T-cell (primary cell): ENCODE measurements around the gene TIMM10B. TPM values are rescaled to one million over a fixed set of nuclear protein-coding genes. Genes with fewer than 3 reads are reported as not detected.

ENCODE experiments used
- ATAC-seq, 4 experiments: fragments of 200-7000 bp in 3 of 4; fragments of 150-1000 bp in 1 of 4; cut with Tn5 transposase; replicated peaks in 1 of 4; 1 replicate in 3 of 4; 2 replicates in 1 of 4; pipeline ENCODE4 v1.10.0; 2021; ENCODE audit warnings: moderate library complexity in 3 of 4, mild to moderate bottlenecking in 2 of 4, moderate number of reproducible peaks in 1 of 4
- CTCF ChIA-PET, 2 donors: fragments of 300-600 bp; sonication (Branson Sonifier 250); formaldehyde crosslinking; loops; one replicate each; lab custom pipeline; 2022; ENCODE audit warnings: antibody characterized with exemption in 2 of 2; lab: Charles Lee
- POLR2A ChIA-PET, 2 donors: fragments of 300-600 bp; sonication (Branson Sonifier 250); formaldehyde crosslinking; loops; one replicate each; lab custom pipeline; 2022; ENCODE audit warnings: antibody characterized with exemption in 2 of 2; lab: Charles Lee
- DNase-seq, 35 experiments: peaks; one replicate each; pipeline versions ENCODE4 v3.0.0 to v3.0.0-alpha.2; 2013 to 2023
- H3K27ac ChIP-seq: one replicate; pipeline ENCODE4 v1.5.1; 2013; ENCODE audit warnings: low read length
- H3K27me3 ChIP-seq, 2 experiments: replicated peaks in 1 of 2; 1 replicate in 1 of 2; 2 replicates in 1 of 2; pipeline versions ENCODE4 v1.6.1 to v1.7.0; 2013; ENCODE audit warnings: low read length in 1 of 2, mixed read lengths in 1 of 2; ENCODE audit not compliant: control insufficient read depth in 2 of 2, insufficient read depth in 2 of 2; ENCODE audit errors: extremely low read depth in 1 of 2
- H3K36me3 ChIP-seq, 2 donors: 1 replicate in 1 of 2; 2 replicates in 1 of 2; pipeline versions ENCODE4 v1.6.1 to v1.7.0; 2013; ENCODE audit warnings: low read length in 1 of 2; ENCODE audit not compliant: control insufficient read depth in 2 of 2, insufficient read depth in 1 of 2; ENCODE audit errors: extremely low read depth in 1 of 2
- H3K4me1 ChIP-seq, 2 experiments: 1 replicate in 1 of 2; 2 replicates in 1 of 2; pipeline versions ENCODE4 v1.6.1 to v1.7.0; 2013; ENCODE audit warnings: low read length in 2 of 2, mixed read lengths in 1 of 2; ENCODE audit not compliant: insufficient read depth in 2 of 2, control insufficient read depth in 1 of 2; ENCODE audit errors: extremely low read depth in 1 of 2
- H3K4me3 ChIP-seq, 2 donors: 1 replicate in 1 of 2; 2 replicates in 1 of 2; pipeline versions ENCODE4 v1.5.1 to v1.7.0; 2013; ENCODE audit warnings: mild to moderate bottlenecking in 2 of 2, low read length in 1 of 2, moderate library complexity in 1 of 2; ENCODE audit not compliant: control insufficient read depth in 1 of 2; ENCODE audit errors: extremely low read depth in 1 of 2
- H3K9me3 ChIP-seq: 2 replicates; pipeline ENCODE4 v1.7.0; 2013
- H3K27ac Mint-ChIP-seq, 2 donors: one replicate each; pipeline ENCODE4 v1.8.0; 2020 to 2021; ENCODE audit warnings: mild to moderate bottlenecking in 2 of 2, mixed read lengths in 2 of 2
- H3K27me3 Mint-ChIP-seq, 2 donors: one replicate each; pipeline ENCODE4 v1.8.0; 2021 to 2022; ENCODE audit warnings: mixed read lengths in 2 of 2
- H3K36me3 Mint-ChIP-seq: one replicate; pipeline ENCODE4 v1.8.0; 2021; ENCODE audit warnings: mixed read lengths
- H3K4me1 Mint-ChIP-seq, 3 donors: one replicate each; pipeline ENCODE4 v1.8.0; 2020 to 2022; ENCODE audit warnings: mixed read lengths in 3 of 3, mild to moderate bottlenecking in 1 of 3
- H3K4me3 Mint-ChIP-seq, 3 donors: one replicate each; pipeline ENCODE4 v1.8.0; 2020 to 2022; ENCODE audit warnings: mild to moderate bottlenecking in 3 of 3, mixed read lengths in 3 of 3, moderate library complexity in 3 of 3
- H3K9me3 Mint-ChIP-seq, 3 donors: one replicate each; pipeline ENCODE4 v1.8.0; 2020 to 2022; ENCODE audit warnings: mixed read lengths in 3 of 3
- WGBS: methylation state at CpG from one replicate; pipeline ENCODE4 v1.1.5; 2013; ENCODE audit warnings: missing lambda C conversion rate; ENCODE audit not compliant: insufficient coverage; 5-methylcytosine and 5-hydroxymethylcytosine counted together
- total RNA-seq, 35 experiments: library from RNA in 6 of 35; stranded (reverse) in 6 of 35; fragments of 120-200 nt in 1 of 35; gene quantifications; one replicate each; pipeline versions ENCODE4 v1.2.1 to v1.2.4 and lab custom pipeline; 2013 to 2026

The TIMM10B gene
- total RNA-seq, 5 donors from 2014 or later (not counting 1 experiment from before 2014, with no cell fraction given): 49.3 to 64.0 (median 57.6) TPM

DNA sequence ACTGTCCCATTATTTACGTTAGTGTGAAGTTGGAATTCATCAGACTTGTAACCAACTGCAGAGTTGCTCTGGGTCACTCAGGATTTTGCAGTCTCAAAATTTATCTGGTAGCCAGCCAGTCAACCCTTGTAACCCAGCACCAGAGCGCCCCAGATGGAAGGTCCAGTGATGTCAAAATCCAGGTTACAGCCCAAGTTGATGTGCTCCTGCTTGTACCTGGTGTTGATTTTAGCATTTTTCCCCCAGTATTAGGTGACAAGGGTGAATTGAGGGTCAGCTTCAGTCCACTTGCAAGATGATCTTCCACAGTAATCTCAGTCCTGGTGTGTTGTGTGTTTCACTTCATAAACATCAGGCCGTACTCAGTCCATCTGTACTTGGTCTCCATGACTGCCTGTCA, 7.5 kb downstream of the TIMM10B start:
- ChIA-PET POLR2A (interaction anchor here in 1 of 2 donors (1.0 kb wide), 1 partner anchor 99 kb away, joined by 4 read pairs; the partner anchor contains the start of gene SMPD1), CTCF (interaction anchor here in 1 of 2 donors (1.2 kb wide), 1 partner anchor 98 kb away, joined by 5 read pairs; the partner anchor contains the start of gene SMPD1)
- Mint-ChIP-seq H3K27ac (no peak overlapping the region), H3K27me3 (no peaks in the 10 kb centered on the region), H3K4me3 (no peak overlapping the region), H3K9me3 (no peaks in the 10 kb centered on the region), H3K4me1 (peaks cover 5 to 15% (median 7%) of the 10 kb centered on the region in 3 donors), H3K36me3 (peaks cover 10% of the 10 kb centered on the region)
- Histone ChIP-seq H3K36me3 (peaks cover 3 to 59% of the 10 kb centered on the region in 2 donors), H3K4me3 (no peak overlapping the region), H3K27me3 (no peaks in the 10 kb centered on the region), H3K27ac (no peak overlapping the region), H3K4me1 (no peaks in the 10 kb centered on the region), H3K9me3 (no peaks in the 10 kb centered on the region)
- ATAC-seq (no peak), DNase-seq (no peak)
- 100% methylated on average over 2 of the region's 3 CpGs for WGBS

DNA sequence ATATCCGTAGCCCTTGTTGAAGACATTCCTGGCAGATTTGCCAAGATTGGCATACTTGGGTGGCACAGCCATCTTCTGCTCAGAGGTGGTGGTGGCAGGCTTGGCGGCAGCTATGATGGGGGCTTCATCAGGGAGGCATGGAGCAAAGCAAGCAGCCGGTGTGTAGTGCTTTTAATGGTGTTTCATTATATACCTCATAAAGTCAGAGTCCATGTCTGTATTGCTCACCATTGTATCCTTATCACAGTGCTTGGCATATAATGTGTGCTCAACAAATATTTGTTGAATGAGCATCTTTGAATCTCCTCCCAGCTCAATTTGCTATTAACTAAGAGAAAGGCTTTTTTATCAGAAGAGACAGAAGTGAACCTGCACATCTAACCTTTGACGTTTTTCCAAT, 8.0 kb downstream of the TIMM10B start:
- no peaks in the 10 kb centered on the region for H3K9me3 ChIP-seq
- Mint-ChIP-seq H3K9me3 (no peaks in the 10 kb centered on the region), H3K4me1 (peaks cover 5 to 15% (median 7%) of the 10 kb centered on the region in 3 donors), H3K27me3 (no peaks in the 10 kb centered on the region), H3K27ac (no peak overlapping the region), H3K4me3 (no peak overlapping the region), H3K36me3 (peaks cover 10% of the 10 kb centered on the region)
- H3K27me3 ChIP-seq: no peaks in the 10 kb centered on the region
- H3K36me3 ChIP-seq: peaks cover 3 to 59% of the 10 kb centered on the region in 2 donors
- CTCF ChIA-PET: interaction anchor here in 1 of 2 donors (1.2 kb wide), 1 partner anchor 99 kb away, joined by 5 read pairs; the partner anchor contains the start of gene SMPD1
- POLR2A ChIA-PET: interaction anchor here in 1 of 2 donors (1.0 to 1.1 kb wide), 2 partner anchors 8 to 99 kb away, joined by 3 to 4 read pairs; partner anchors contain the start of genes ARFIP2, SMPD1 and TIMM10B
- DNase-seq (no peak), ATAC-seq (no peak)
- H3K4me3 ChIP-seq: no peak overlapping the region
- H3K4me1 ChIP-seq: no peaks in the 10 kb centered on the region
- H3K27ac ChIP-seq: no peak overlapping the region
- WGBS: 100% methylated on average over 2 of the region's 4 CpGs

DNA sequence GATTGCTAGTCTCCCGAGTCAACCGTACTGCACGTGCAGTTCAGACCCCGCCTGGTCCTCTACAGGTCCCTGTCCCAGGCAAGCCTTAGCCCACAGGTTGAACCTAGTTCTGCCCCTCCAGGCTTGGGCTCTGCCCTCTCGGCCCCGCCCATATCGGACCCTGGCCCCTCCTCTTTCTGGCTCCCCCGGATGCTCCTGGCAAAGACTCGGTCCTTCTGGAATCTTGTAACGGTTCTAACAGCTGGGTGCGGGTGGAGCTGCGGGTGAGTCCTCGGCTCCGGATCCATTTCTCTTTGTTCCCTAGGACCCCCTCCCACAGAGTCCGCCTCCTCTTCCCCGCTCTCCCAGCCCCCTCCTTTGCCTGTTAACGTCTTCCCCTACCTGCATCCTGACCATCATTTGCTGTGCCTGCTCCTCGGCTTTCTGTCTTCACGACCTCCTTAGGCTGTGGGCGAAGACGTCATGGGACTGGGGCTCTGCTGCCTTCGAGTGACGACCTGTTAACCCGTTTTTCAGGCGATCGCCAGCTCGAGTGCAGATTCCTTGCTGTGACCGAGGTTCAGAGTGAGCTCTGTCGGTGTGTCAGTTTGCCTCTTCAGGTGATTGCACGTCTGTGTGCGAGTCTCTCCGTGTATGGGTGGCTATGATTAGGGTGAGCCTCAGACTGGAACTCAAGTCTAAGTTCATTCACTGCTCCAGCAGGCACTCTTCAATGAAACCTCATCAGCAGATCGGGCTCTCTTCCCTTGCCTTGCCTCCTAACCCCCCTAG, 16.0 kb downstream of the TIMM10B start, which contains the start of gene DNHD1:
Gene DNHD1 (plus strand): TSS at position 212 of the 771 bp plus-strand sequence. CDS start 936 bp downstream, outside the sequence.
- Histone ChIP-seq H3K36me3 (peaks cover 0 to 30% of the 10 kb centered on the region in 2 donors), H3K4me1 (no peaks in the 10 kb centered on the region), H3K9me3 (no peaks in the 10 kb centered on the region), H3K27ac (no peak within 1 kb of the TSS), H3K4me3 (no peak within 1 kb of the TSS), H3K27me3 (no peaks in the 10 kb centered on the region)
- H3K9me3 Mint-ChIP-seq: no peaks in the 10 kb centered on the region
- DNase-seq (no peak), ATAC-seq (no peak)
- H3K4me3 Mint-ChIP-seq: no peak within 1 kb of the TSS
- H3K27me3 Mint-ChIP-seq: no peaks in the 10 kb centered on the region
- no peak within 1 kb of the TSS for H3K27ac Mint-ChIP-seq
- peaks cover 0 to 9% (median 8%) of the 10 kb centered on the region in 3 donors for H3K4me1 Mint-ChIP-seq
- ChIA-PET POLR2A (no interaction called here), CTCF (interaction anchor here (0.6 to 0.7 kb wide), 2 partner anchors 23 to 119 kb away, joined by 3 to 6 read pairs; no protein-coding TSS in a partner anchor)
- WGBS: 93% methylated on average over 31 of the region's 33 CpGs
- H3K36me3 Mint-ChIP-seq: peaks cover 41% of the 10 kb centered on the region

DNA sequence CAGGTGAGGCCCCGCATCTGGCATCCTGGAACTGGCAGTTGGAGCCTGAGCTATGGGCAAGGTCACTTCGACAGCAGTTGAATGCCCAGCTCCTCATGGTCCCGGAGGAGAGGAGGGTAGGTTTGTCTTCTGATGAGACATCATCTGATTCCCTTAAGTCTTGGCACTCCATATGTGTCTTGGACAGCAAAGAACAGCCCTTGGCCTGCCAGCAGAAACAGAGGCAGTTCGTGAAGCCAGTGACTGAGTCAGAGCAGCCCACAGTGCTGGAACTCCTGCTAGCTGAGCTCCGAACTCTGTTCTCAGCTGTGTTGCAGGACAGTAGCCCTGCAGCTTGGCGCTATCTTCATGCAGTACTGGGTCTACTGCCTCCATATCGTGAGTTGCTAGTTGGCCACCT, 16.8 kb downstream of the TIMM10B start:
- no peak for ATAC-seq
- POLR2A ChIA-PET: no interaction called here
- CTCF ChIA-PET: no interaction called here
- Mint-ChIP-seq H3K27me3 (no peaks in the 10 kb centered on the region), H3K4me3 (no peak overlapping the region), H3K36me3 (peaks cover 44% of the 10 kb centered on the region), H3K27ac (no peak overlapping the region), H3K4me1 (peaks cover 0 to 7% (median 5%) of the 10 kb centered on the region in 3 donors), H3K9me3 (no peaks in the 10 kb centered on the region)
- Histone ChIP-seq H3K27me3 (no peaks in the 10 kb centered on the region), H3K4me3 (no peak overlapping the region), H3K9me3 (no peaks in the 10 kb centered on the region), H3K27ac (no peak overlapping the region), H3K4me1 (no peaks in the 10 kb centered on the region), H3K36me3 (peaks cover 3 to 29% of the 10 kb centered on the region in 2 donors)
- DNase-seq: no peak
- 78% methylated on average over 6 of the region's 7 CpGs for WGBS

DNA sequence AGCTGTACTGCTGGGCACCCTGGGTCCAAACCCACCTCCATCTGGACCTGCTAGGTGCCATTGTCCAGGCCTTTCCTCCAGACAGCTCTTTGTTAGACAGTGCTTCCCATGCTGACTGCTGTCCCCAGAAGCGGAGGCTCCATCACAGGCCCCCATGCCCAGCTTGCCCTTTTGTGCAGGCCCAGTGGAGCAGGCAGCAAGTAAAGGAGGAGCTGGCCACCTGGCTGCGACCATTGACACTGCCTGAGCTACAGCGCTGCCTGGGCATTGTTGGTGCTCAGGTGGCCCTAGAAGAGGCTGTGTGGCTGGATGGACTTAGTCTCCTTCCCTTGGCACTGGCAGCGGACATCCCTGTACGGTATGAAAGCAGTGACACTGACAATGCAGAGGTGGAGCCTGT, 17.2 kb downstream of the TIMM10B start:
- H3K27ac Mint-ChIP-seq: no peak overlapping the region

DNA sequence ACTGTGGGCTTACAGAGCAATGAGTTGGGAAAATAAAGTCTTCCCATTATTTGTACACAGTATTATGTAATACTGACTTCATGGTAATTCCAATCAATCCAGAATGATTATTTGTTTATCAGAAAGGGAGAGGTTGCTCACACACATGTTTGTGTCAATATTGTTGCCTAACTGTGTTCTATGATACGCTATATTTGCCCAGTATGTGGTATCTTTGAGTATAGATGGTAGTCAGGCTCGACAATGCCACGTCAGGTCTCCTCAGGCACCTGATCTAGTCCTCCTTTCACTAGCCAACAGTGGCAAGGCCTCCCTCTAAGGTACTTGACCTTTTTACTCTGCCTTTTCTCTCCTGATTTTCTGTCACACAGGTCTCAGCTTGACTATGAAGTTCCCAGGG, 21.1 kb downstream of the TIMM10B start:
- Histone ChIP-seq H3K4me3 (no peak overlapping the region), H3K27ac (no peak overlapping the region), H3K4me1 (no peaks in the 10 kb centered on the region), H3K9me3 (no peaks in the 10 kb centered on the region), H3K27me3 (no peaks in the 10 kb centered on the region), H3K36me3 (peaks cover 3 to 36% of the 10 kb centered on the region in 2 donors)
- Mint-ChIP-seq H3K36me3 (peaks cover 46% of the 10 kb centered on the region), H3K9me3 (no peaks in the 10 kb centered on the region), H3K4me3 (no peak overlapping the region), H3K4me1 (peaks cover 0 to 3% (median 2%) of the 10 kb centered on the region in 3 donors), H3K27ac (no peak overlapping the region), H3K27me3 (no peaks in the 10 kb centered on the region)
- no peak for ATAC-seq
- 100% methylated on average over 1 of the region's 3 CpGs for WGBS
- CTCF ChIA-PET: interaction anchor here in 1 of 2 donors (3.6 kb wide), 1 partner anchor 124 kb away, joined by 21 read pairs; no protein-coding TSS in a partner anchor
- POLR2A ChIA-PET: no interaction called here
- DNase-seq: no peak

More for the DNA sequence above, 17.2 kb downstream of the TIMM10B start:
- no peak for ATAC-seq
- Histone ChIP-seq H3K9me3 (no peaks in the 10 kb centered on the region), H3K27me3 (no peaks in the 10 kb centered on the region), H3K4me3 (no peak overlapping the region), H3K36me3 (peaks cover 3 to 28% of the 10 kb centered on the region in 2 donors), H3K27ac (no peak overlapping the region), H3K4me1 (no peaks in the 10 kb centered on the region)
- Mint-ChIP-seq H3K27me3 (no peaks in the 10 kb centered on the region), H3K4me3 (no peak overlapping the region), H3K4me1 (peaks cover 0 to 7% (median 4%) of the 10 kb centered on the region in 3 donors), H3K9me3 (no peaks in the 10 kb centered on the region), H3K36me3 (peaks cover 49% of the 10 kb centered on the region)
- CTCF ChIA-PET: no interaction called here
- DNase-seq: no peak
- 98% methylated on average over 4 of the region's 5 CpGs for WGBS
- POLR2A ChIA-PET: no interaction called here
